Sigmoid colon (tissue), 7 donors: ENCODE data around the gene CNOT9. TPM values are rescaled to one million over a fixed set of nuclear protein-coding genes. Genes with fewer than 3 reads are reported as not detected.
"Not testable (repeated sequence)": the region's sequence is repeated elsewhere in the genome, so short reads cannot be mapped to it uniquely, and the experiment has no call there.

Experiments used
- DNase-seq: peaks from one replicate; pipeline ENCODE4 v3.0.0-alpha.2; 2019
- H3K27ac ChIP-seq, 4 donors: fragments of 200-600 bp; sonication (generic); one replicate each; pipeline ENCODE4 v1.5.1; 2016 to 2019; ENCODE audit warnings: mild to moderate bottlenecking in 1 of 4
- H3K27me3 ChIP-seq, 3 donors: fragments of 200-600 bp; sonication (generic); one replicate each; pipeline ENCODE4 v1.5.1; 2019; ENCODE audit warnings: mild to moderate bottlenecking in 1 of 3
- H3K36me3 ChIP-seq, 4 donors: fragments of 200-600 bp; sonication (generic); one replicate each; pipeline ENCODE4 v1.5.1; 2016 to 2019
- H3K4me1 ChIP-seq, 4 donors: fragments of 200-600 bp; sonication (generic); one replicate each; pipeline ENCODE4 v1.5.1; 2017 to 2019
- H3K4me3 ChIP-seq, 4 donors: fragments of 200-600 bp; sonication (generic); one replicate each; pipeline ENCODE4 v1.5.1; 2017 to 2019; ENCODE audit warnings: mild to moderate bottlenecking in 2 of 4, moderate library complexity in 1 of 4
- H3K9me3 ChIP-seq, 4 donors: fragments of 200-600 bp in 3 of 4; sonication (generic) in 3 of 4; one replicate each; pipeline versions ENCODE4 v1.5.1 to v1.6.1; 2013 to 2019
- EP300 ChIP-seq, 4 donors: sonication (generic); formaldehyde crosslinking; IDR thresholded peaks; one replicate each; pipeline ENCODE4 v1.6.1; 2017; ENCODE audit warnings: antibody characterized with exemption in 4 of 4
- POLR2A ChIP-seq, 2 donors: fragments of 450-650 bp; IDR thresholded peaks; one replicate each; pipeline ENCODE4 v1.6.1; 2016; ENCODE audit warnings: antibody characterized with exemption in 2 of 2, mild to moderate bottlenecking in 2 of 2, moderate library complexity in 2 of 2
- POLR2AphosphoS5 ChIP-seq, 4 donors: sonication (generic); formaldehyde crosslinking; IDR thresholded peaks; one replicate each; pipeline ENCODE4 v1.6.1; 2017; ENCODE audit warnings: antibody characterized with exemption in 4 of 4
- WGBS, 2 donors: extraction: QIAGEN DNeasy Blood & Tissue Kit; methylation state at CpG; one replicate each; pipeline ENCODE4 v1.1.7; 2013; 5-methylcytosine and 5-hydroxymethylcytosine counted together
- intact Hi-C: fragments of 100-400 bp; cut with DNase I; formaldehyde crosslinking; loops from one replicate; pipeline ENCODE4 v1.15.1; 2023
- polyA plus RNA-seq, 3 donors: library from polyadenylated mRNA; stranded (reverse); fragments of 200-250 nt; gene quantifications; one replicate each; pipeline ENCODE4 v1.2.3, GENCODE V29; 2013
- total RNA-seq, 4 donors: library from RNA; depleted of rRNA; stranded (reverse); fragments of >200 nt; gene quantifications; one replicate each; pipeline ENCODE4 v1.1.0, GENCODE V29; 2016
- TF ChIP-seq, protein P1 (sequence below), 4 experiments: fragments of 450-650 bp in 3 of 4; fragments of 200-600 bp in 1 of 4; IDR thresholded peaks; one replicate each; pipeline ENCODE4 v1.5.1; 2016 to 2019; ENCODE audit warnings: antibody characterized with exemption in 4 of 4, mild to moderate bottlenecking in 3 of 4, moderate library complexity in 2 of 4
- donor health status: healthy with polysubstance abuse.
- donor health status: Bipolar disorder and iron deficiency.
- donor health status: healthy.

CNOT9 gene
- total and polyA plus RNA-seq, 7 donors, result 9.6 to 36.2 (median 25.0) TPM

DNA sequence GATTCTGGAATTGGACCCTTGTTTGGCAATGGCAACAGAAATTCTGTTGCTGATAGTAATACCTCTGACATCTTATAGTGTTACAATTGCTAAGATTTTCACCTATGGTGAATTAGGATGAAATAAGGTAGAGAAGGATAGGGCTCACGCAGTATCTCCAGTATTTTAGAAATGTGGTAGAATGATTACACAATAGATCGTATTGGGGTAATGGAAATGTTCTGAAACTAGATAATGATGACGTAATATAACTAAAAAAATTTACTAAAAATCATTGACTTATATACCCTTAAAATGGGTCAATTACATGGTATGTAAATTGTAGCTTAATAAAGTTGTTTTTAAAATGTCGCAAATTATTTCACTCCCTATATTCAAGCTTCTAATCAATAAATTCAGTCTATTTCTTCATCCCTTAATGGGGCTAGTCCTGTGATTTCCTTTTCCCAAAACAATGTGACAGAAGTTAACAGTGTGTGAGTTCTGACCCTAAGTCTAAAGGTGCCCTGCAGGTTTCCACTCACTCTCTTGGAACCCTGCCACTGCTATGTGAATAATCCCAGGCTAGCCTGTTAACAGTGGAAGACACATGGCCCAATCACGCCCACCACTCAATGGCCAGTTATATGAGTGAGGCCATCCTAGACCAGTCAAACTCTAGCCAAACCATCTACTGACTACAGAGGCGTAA lies 31.7 kb upstream of the CNOT9 start:
- H3K27me3 ChIP-seq, result no peaks in the 10 kb centered on the region
- no peak for DNase-seq
- 87 to 93% methylated on average over 6 of the region's 6 CpGs for WGBS, 2 donors
- no peaks in the 10 kb centered on the region for H3K4me1 ChIP-seq
- TF ChIP-seq POLR2A (IDR thresholded peaks at IDR 0.05) (no peak), POLR2AphosphoS5 (IDR thresholded peaks at IDR 0.05) (no peak), EP300 (IDR thresholded peaks at IDR 0.05) (no peak)
- TF ChIP-seq, protein P1, sequence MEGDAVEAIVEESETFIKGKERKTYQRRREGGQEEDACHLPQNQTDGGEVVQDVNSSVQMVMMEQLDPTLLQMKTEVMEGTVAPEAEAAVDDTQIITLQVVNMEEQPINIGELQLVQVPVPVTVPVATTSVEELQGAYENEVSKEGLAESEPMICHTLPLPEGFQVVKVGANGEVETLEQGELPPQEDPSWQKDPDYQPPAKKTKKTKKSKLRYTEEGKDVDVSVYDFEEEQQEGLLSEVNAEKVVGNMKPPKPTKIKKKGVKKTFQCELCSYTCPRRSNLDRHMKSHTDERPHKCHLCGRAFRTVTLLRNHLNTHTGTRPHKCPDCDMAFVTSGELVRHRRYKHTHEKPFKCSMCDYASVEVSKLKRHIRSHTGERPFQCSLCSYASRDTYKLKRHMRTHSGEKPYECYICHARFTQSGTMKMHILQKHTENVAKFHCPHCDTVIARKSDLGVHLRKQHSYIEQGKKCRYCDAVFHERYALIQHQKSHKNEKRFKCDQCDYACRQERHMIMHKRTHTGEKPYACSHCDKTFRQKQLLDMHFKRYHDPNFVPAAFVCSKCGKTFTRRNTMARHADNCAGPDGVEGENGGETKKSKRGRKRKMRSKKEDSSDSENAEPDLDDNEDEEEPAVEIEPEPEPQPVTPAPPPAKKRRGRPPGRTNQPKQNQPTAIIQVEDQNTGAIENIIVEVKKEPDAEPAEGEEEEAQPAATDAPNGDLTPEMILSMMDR (IDR thresholded peaks at IDR 0.05), result no peak
- no peak overlapping the region for H3K4me3 ChIP-seq
- no peak overlapping the region for H3K27ac ChIP-seq
- intact Hi-C loops, result no loop called here
- no peaks in the 10 kb centered on the region for H3K9me3 ChIP-seq
- peaks cover 17 to 94% (median 22%) of the 10 kb centered on the region in 4 donors for H3K36me3 ChIP-seq

DNA sequence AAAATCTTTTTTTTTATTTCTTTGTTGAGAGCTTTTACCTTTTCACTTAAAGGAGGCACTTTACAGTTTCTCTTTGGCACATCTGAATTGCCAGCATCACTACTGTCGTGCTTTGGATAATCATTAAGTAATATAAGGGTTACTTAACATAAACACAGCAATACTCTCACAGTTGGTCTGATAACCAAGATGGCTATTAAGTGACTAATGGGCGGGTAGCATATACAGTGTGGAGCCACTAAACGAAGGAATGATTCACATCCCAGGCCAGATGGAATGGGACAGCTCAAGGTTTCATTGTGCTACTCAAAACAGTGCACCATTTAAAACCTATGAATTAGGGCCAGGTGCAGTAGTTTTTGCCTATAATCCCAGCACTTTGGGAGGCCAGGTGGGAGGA lies 28.6 kb upstream of the CNOT9 start:
- intact Hi-C loops, result no loop called here

DNA sequence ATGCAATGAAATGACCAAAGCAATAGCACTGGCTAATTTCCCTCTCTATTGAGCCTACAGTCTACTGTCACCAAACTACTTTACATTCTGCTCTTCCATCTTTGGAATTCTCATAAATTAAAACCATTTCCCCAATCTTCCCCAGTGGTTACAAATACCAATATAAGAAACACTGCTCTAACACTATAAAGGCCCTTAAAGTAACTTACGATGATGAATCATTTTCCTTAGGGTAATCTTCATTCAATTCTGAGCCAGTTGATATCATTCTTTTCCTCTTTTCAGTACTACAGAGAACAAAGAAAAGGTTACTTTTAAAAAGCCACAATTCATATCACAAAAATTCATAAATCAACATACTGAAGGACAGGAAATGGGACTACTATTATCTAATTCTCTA lies 22.6 kb upstream of the CNOT9 start:
- 97 to 100% methylated on average over 1 of the region's 1 CpG for WGBS, 2 donors
- peaks cover 8 to 89% (median 24%) of the 10 kb centered on the region in 4 donors for H3K36me3 ChIP-seq

More for the DNA sequence above, 28.6 kb upstream of the CNOT9 start:
- TF ChIP-seq EP300 (IDR thresholded peaks at IDR 0.05), result no peak
- TF ChIP-seq POLR2AphosphoS5 (IDR thresholded peaks at IDR 0.05), result no peak
- no peak for TF ChIP-seq POLR2A (IDR thresholded peaks at IDR 0.05)
- TF ChIP-seq, protein P1 (IDR thresholded peaks at IDR 0.05), result no peak
- Histone ChIP-seq H3K27ac (no peak overlapping the region), H3K36me3 (peaks cover 17 to 95% (median 27%) of the 10 kb centered on the region in 4 donors), H3K27me3 (no peaks in the 10 kb centered on the region), H3K4me3 (no peak overlapping the region), H3K9me3 (no peaks in the 10 kb centered on the region), H3K4me1 (no peaks in the 10 kb centered on the region)
- WGBS, 2 donors, result 89% methylated on average over 3 of the region's 3 CpGs
- DNase-seq, result no peak

GRCh38 chr2:218547511-218547910 lies 21.1 kb upstream of the CNOT9 start:
- TF ChIP-seq POLR2A (IDR thresholded peaks at IDR 0.05) (no peak), EP300 (IDR thresholded peaks at IDR 0.05) (no peak), POLR2AphosphoS5 (IDR thresholded peaks at IDR 0.05) (no peak)
- TF ChIP-seq, protein P1 (IDR thresholded peaks at IDR 0.05), result no peak
- Histone ChIP-seq H3K4me1 (no peaks in the 10 kb centered on the region), H3K9me3 (no peaks in the 10 kb centered on the region), H3K36me3 (peaks cover 9 to 89% (median 20%) of the 10 kb centered on the region in 4 donors), H3K27ac (no peak overlapping the region), H3K4me3 (no peak overlapping the region), H3K27me3 (no peaks in the 10 kb centered on the region)
- intact Hi-C loops, result no loop called here
- DNase-seq, result no peak

More for the DNA sequence above, 22.6 kb upstream of the CNOT9 start:
- no peak for TF ChIP-seq EP300 (IDR thresholded peaks at IDR 0.05)
- TF ChIP-seq POLR2A (IDR thresholded peaks at IDR 0.05), result no peak
- no peak for TF ChIP-seq POLR2AphosphoS5 (IDR thresholded peaks at IDR 0.05)
- TF ChIP-seq, protein P1 (IDR thresholded peaks at IDR 0.05), result no peak
- Histone ChIP-seq H3K27me3 (no peaks in the 10 kb centered on the region), H3K4me3 (no peak overlapping the region), H3K9me3 (no peaks in the 10 kb centered on the region), H3K27ac (no peak overlapping the region), H3K4me1 (no peaks in the 10 kb centered on the region)
- no peak for DNase-seq
- intact Hi-C loops, result no loop called here

- peaks cover 10 to 89% (median 21%) of the 10 kb centered on the region in 4 donors for H3K36me3 ChIP-seq
- TF ChIP-seq EP300 (IDR thresholded peaks at IDR 0.05) (no peak), POLR2A (IDR thresholded peaks at IDR 0.05) (no peak), POLR2AphosphoS5 (IDR thresholded peaks at IDR 0.05) (no peak)
- TF ChIP-seq, protein P1 (IDR thresholded peaks at IDR 0.05), result no peak
Measured at GRCh38 chr2:218547978-218548377, 20.7 kb upstream of the CNOT9 start.

DNA sequence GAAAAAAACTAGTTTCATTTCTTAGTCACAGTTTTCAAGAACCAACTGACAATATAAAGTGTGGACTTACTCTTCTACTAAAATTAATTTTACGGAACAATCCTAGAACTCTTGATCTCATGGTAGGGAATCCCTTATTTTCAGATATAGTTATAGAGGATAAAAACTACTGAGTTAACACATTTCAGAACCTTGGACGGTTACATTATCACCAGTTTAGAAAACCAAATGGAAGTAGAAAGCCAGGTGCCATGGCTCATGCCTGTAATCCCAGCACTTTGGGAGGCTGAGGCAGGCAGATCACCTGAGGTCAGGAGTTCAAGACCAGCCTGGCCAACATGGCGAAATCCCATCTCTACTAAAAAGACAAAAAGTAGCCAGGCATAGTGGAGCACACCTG lies 14.4 kb upstream of the CNOT9 start:
- H3K27me3 ChIP-seq, DNase-seq, H3K27ac ChIP-seq, H3K9me3 ChIP-seq, intact Hi-C loops, H3K4me3 ChIP-seq, H3K4me1 ChIP-seq: not testable (repeated sequence)
- H3K36me3 ChIP-seq, result peaks cover 17 to 85% (median 24%) of the 10 kb centered on the region in 4 donors
- WGBS, 2 donors, result 95 to 98% methylated on average over 3 of the region's 3 CpGs

More at GRCh38 chr2:218547978-218548377, 20.7 kb upstream of the CNOT9 start:
- Histone ChIP-seq H3K27me3 (no peaks in the 10 kb centered on the region), H3K27ac (no peak overlapping the region), H3K4me1 (no peaks in the 10 kb centered on the region), H3K4me3 (no peak overlapping the region), H3K9me3 (no peaks in the 10 kb centered on the region)
- no peak for DNase-seq
- intact Hi-C loops, result no loop called here
